B cell (primary cell): ENCODE measurements around the gene LDB3. TPM values are rescaled to one million over a fixed set of nuclear protein-coding genes. Genes with fewer than 3 reads are reported as not detected.

Source experiments
- ATAC-seq: fragments of 200-7000 bp; cut with Tn5 transposase; one replicate; pipeline ENCODE4 v1.10.0; 2021; ENCODE audit warnings: low read depth, mild to moderate bottlenecking, moderate number of reproducible peaks, moderate library complexity
- CTCF ChIA-PET: fragments of 350-600 bp; sonication (Branson Sonifier 250); formaldehyde crosslinking; loops from one replicate; lab custom pipeline; 2021; ENCODE audit warnings: antibody characterized with exemption, inconsistent platforms; lab: Charles Lee
- POLR2A ChIA-PET: fragments of 350-600 bp; sonication (Branson Sonifier 250); formaldehyde crosslinking; loops from one replicate; lab custom pipeline; 2021; ENCODE audit warnings: antibody characterized with exemption; lab: Charles Lee
- DNase-seq: peaks from one replicate; pipeline ENCODE4 v3.0.0; 2013
- H2AFZ ChIP-seq: 2 replicates; pipeline ENCODE4 v1.6.1; 2012; ENCODE audit warnings: mild to moderate bottlenecking, low read depth, low read length; ENCODE audit not compliant: insufficient read depth, poor library complexity, severe bottlenecking
- H3K27ac ChIP-seq, 2 donors: 1 replicate in 1 of 2; 2 replicates in 1 of 2; pipeline ENCODE4 v1.5.1; 2012 to 2013; ENCODE audit warnings: low read length in 2 of 2, mild to moderate bottlenecking in 2 of 2, moderate library complexity in 1 of 2
- H3K27me3 ChIP-seq, 4 experiments: fragments of 200-600 bp in 1 of 4; sonication (generic) in 1 of 4; replicated peaks in 1 of 4; 1 replicate in 2 of 4; 2 replicates in 2 of 4; pipeline versions ENCODE4 v1.6.1 to v1.7.0; 2013 to 2016; ENCODE audit warnings: low read length in 3 of 4, mild to moderate bottlenecking in 2 of 4, mixed read lengths in 1 of 4, moderate library complexity in 1 of 4; ENCODE audit not compliant: insufficient read depth in 4 of 4, control insufficient read depth in 3 of 4; ENCODE audit errors: control extremely low read depth in 1 of 4
- H3K36me3 ChIP-seq, 2 experiments: replicated peaks in 1 of 2; 1 replicate in 1 of 2; 2 replicates in 1 of 2; pipeline versions ENCODE4 v1.6.1 to v1.7.1; 2013; ENCODE audit warnings: low read length in 1 of 2; ENCODE audit not compliant: insufficient read depth in 2 of 2, control insufficient read depth in 1 of 2; ENCODE audit errors: control extremely low read depth in 1 of 2, extremely low read depth in 1 of 2
- H3K4me1 ChIP-seq, 2 donors: fragments of 200-600 bp in 1 of 2; sonication (generic) in 1 of 2; 1 replicate in 1 of 2; 2 replicates in 1 of 2; pipeline versions ENCODE4 v1.5.1 to v1.6.1; 2013 to 2017; ENCODE audit warnings: low read length in 2 of 2; ENCODE audit not compliant: control insufficient read depth in 2 of 2, insufficient read depth in 2 of 2
- H3K4me2 ChIP-seq: replicated peaks from 2 replicates; pipeline ENCODE3; 2012; ENCODE audit warnings: mild to moderate bottlenecking, low read depth, low read length; ENCODE audit not compliant: poor library complexity, severe bottlenecking
- H3K4me3 ChIP-seq, 5 experiments: fragments of 200-600 bp in 1 of 5; sonication (generic) in 1 of 5; 1 replicate in 3 of 5; 2 replicates in 2 of 5; pipeline versions ENCODE4 v1.5.1 to v1.7.0; 2011 to 2016; ENCODE audit warnings: low read length in 4 of 5, mild to moderate bottlenecking in 4 of 5, low read depth in 2 of 5, control low read depth in 1 of 5, moderate library complexity in 1 of 5; ENCODE audit not compliant: insufficient read depth in 1 of 5; ENCODE audit errors: control extremely low read depth in 1 of 5, extremely low read depth in 1 of 5
- H3K79me2 ChIP-seq: fragments of 200-600 bp; sonication (generic); one replicate; pipeline ENCODE4 v1.6.0; 2016; ENCODE audit warnings: low read length; ENCODE audit not compliant: control insufficient read depth, insufficient read depth
- H3K9ac ChIP-seq: fragments of 200-600 bp; sonication (generic); 2 replicates; pipeline ENCODE4 v1.6.1; 2017; ENCODE audit warnings: mild to moderate bottlenecking, low read length, moderate library complexity
- H3K9me3 ChIP-seq, 3 donors: one replicate each; pipeline versions ENCODE4 v1.6.1 to v1.7.1; 2013; ENCODE audit warnings: low read length in 2 of 3; ENCODE audit not compliant: control insufficient read depth in 2 of 3, insufficient read depth in 1 of 3; ENCODE audit errors: control extremely low read depth in 1 of 3
- H4K20me1 ChIP-seq: 2 replicates; pipeline ENCODE4 v1.6.0; 2012; ENCODE audit warnings: mild to moderate bottlenecking, low read length; ENCODE audit not compliant: insufficient read depth, control insufficient read depth, poor library complexity, severe bottlenecking
- H3K27ac Mint-ChIP-seq: one replicate; pipeline ENCODE4 v1.8.0; 2021; ENCODE audit warnings: mixed read lengths
- H3K27me3 Mint-ChIP-seq: one replicate; pipeline ENCODE4 v1.8.0; 2021; ENCODE audit warnings: mixed read lengths
- H3K4me1 Mint-ChIP-seq: one replicate; pipeline ENCODE4 v1.8.0; 2021; ENCODE audit warnings: mixed read lengths
- H3K4me3 Mint-ChIP-seq: one replicate; pipeline ENCODE4 v1.8.0; 2021; ENCODE audit warnings: mixed read lengths
- H3K9me3 Mint-ChIP-seq: one replicate; pipeline ENCODE4 v1.8.0; 2022; ENCODE audit warnings: mixed read lengths; ENCODE audit not compliant: insufficient read depth
- EZH2 ChIP-seq: IDR thresholded peaks from 2 replicates; pipeline ENCODE4 v1.6.1; 2012; ENCODE audit warnings: borderline replicate concordance, low read depth, mild to moderate bottlenecking, moderate library complexity, low read length; ENCODE audit not compliant: insufficient read depth, poor library complexity, severe bottlenecking
- WGBS: methylation state at CpG from one replicate; pipeline ENCODE4 v1.1.5; 2013; ENCODE audit warnings: missing lambda C conversion rate; ENCODE audit not compliant: insufficient coverage; 5-methylcytosine and 5-hydroxymethylcytosine counted together
- intact Hi-C: fragments of 100-400 bp; cut with micrococcal nuclease; formaldehyde crosslinking; loops from one replicate; pipeline ENCODE4 v1.10.0; 2022
- polyA plus RNA-seq: library from polyadenylated mRNA; depleted of rRNA; stranded (reverse); fragments of >200 nt; gene quantifications from 2 replicates; pipeline ENCODE4 v1.2.3, GENCODE V29; 2012
- total RNA-seq, 2 donors: library from RNA; stranded (reverse); fragments of 120-200 nt in 1 of 2; gene quantifications; 1 replicate in 1 of 2; 2 replicates in 1 of 2; pipeline versions ENCODE4 v1.2.3 to v1.2.4, GENCODE V29; 2013 to 2022
- TF ChIP-seq, protein P1 (sequence below): fragments of 200-600 bp; IDR thresholded peaks from one replicate; pipeline ENCODE4 v1.8.0; 2022; ENCODE audit warnings: antibody characterized with exemption, mild to moderate bottlenecking

Gene LDB3
- total and polyA plus RNA-seq, 2 donors (not counting 1 experiment from before 2014, with no cell fraction given) = 0.01 to 0.07 TPM

DNA sequence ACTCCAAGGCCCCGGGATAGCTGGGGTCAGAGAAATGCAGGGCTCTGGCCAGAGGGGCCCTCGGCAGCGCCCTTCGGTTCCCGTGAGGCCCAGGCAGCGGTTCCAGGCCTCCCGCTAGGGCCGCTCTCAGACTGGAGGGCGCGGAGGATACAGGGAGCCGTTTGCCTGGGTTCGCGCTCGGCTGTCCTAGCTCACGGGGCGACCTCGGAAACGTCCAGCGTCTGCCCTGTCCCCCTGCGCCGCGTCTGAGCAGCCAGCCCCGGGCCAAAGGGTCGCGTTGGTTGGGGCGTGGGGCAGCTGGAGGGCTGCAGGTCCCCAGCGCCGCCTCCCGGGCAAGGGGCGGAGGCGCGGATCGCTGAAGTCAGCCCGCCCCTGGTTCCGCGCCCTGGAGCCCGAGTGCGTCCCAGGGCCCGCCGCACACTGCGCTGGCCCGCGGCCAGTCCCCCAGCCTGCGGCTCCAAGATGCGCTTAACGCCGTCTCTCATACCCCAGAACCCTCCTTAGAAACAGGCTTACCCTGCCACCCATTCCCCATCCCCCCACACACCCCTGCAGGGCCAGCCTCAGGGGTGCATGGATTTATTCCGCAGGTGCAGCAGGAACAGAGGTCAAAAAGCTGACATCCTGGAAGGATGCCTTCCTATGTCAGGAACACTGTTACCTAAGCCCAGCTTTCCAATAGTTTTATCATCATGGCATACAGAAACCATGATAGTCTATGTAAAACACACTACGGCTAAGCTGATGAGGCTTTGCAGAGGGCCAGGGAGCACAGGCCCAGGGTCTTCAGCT is 36.1 kb upstream of the LDB3 start:
- no peak overlapping the region for H3K27ac ChIP-seq
- ChIA-PET CTCF (no interaction called here), POLR2A (no interaction called here)
- Mint-ChIP-seq H3K4me3 (no peak overlapping the region), H3K9me3 (no peaks in the 10 kb centered on the region), H3K27ac (no peak overlapping the region), H3K27me3 (peaks cover 60% of the 10 kb centered on the region), H3K4me1 (no peaks in the 10 kb centered on the region)
- no peaks in the 10 kb centered on the region for H3K79me2 ChIP-seq
- ATAC-seq = no peak
- no peak overlapping the region for H3K4me2 ChIP-seq
- peaks cover 0 to 35% (median 12%) of the 10 kb centered on the region in 4 experiments for H3K27me3 ChIP-seq
- no peaks in the 10 kb centered on the region for H3K36me3 ChIP-seq
- peak overlapping the region; percentile 28 for H2AFZ ChIP-seq
- H3K9ac ChIP-seq = no peak overlapping the region
- TF ChIP-seq EZH2 = no peak
- TF ChIP-seq, protein P1, sequence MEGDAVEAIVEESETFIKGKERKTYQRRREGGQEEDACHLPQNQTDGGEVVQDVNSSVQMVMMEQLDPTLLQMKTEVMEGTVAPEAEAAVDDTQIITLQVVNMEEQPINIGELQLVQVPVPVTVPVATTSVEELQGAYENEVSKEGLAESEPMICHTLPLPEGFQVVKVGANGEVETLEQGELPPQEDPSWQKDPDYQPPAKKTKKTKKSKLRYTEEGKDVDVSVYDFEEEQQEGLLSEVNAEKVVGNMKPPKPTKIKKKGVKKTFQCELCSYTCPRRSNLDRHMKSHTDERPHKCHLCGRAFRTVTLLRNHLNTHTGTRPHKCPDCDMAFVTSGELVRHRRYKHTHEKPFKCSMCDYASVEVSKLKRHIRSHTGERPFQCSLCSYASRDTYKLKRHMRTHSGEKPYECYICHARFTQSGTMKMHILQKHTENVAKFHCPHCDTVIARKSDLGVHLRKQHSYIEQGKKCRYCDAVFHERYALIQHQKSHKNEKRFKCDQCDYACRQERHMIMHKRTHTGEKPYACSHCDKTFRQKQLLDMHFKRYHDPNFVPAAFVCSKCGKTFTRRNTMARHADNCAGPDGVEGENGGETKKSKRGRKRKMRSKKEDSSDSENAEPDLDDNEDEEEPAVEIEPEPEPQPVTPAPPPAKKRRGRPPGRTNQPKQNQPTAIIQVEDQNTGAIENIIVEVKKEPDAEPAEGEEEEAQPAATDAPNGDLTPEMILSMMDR = no peak
- peaks cover 0 to 4% of the 10 kb centered on the region in 2 donors for H3K4me1 ChIP-seq
- no peaks in the 10 kb centered on the region for H3K9me3 ChIP-seq
- H4K20me1 ChIP-seq = no peaks in the 10 kb centered on the region
- intact Hi-C loops = no loop called here
- no peak overlapping the region for H3K4me3 ChIP-seq
- WGBS = 9% methylated on average over 49 of the region's 49 CpGs
- no peak for DNase-seq

DNA sequence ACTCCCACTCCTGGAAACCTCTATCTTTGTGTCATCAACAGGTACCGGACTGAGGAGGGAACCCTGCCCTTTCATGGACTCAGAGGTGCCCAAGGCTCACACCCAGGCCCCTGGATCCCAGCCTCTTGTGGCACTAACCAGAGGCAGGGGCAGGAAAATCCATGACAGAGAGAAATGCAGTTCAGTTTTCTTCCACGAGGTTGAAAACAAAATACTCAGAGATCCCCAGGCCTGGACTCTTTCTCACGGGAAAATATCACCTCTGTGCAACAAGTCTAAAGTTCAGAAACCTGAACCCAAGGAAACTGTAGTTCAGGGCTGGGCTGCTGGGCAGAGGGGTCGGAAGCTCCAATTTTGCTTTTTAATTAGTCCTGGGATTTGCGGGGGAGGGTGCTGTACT is 35.4 kb upstream of the LDB3 start:
- Histone ChIP-seq H3K27ac (no peak overlapping the region), H3K4me2 (no peak overlapping the region), H3K9me3 (no peaks in the 10 kb centered on the region), H3K9ac (no peak overlapping the region), H2AFZ (no peak overlapping the region), H3K27me3 (peaks cover 0 to 35% (median 12%) of the 10 kb centered on the region in 4 experiments), H3K4me3 (no peak overlapping the region), H3K4me1 (peaks cover 0 to 4% of the 10 kb centered on the region in 2 donors), H4K20me1 (no peaks in the 10 kb centered on the region), H3K36me3 (no peaks in the 10 kb centered on the region), H3K79me2 (no peaks in the 10 kb centered on the region)
- H3K27ac Mint-ChIP-seq = no peak overlapping the region
- 71% methylated on average over 5 of the region's 5 CpGs for WGBS
- CTCF ChIA-PET = no interaction called here
- TF ChIP-seq, protein P1 = no peak
- no peak for TF ChIP-seq EZH2
- H3K9me3 Mint-ChIP-seq = no peaks in the 10 kb centered on the region
- H3K4me3 Mint-ChIP-seq = no peak overlapping the region
- no peak for ATAC-seq
- no peak for DNase-seq
- intact Hi-C loops = no loop called here
- H3K4me1 Mint-ChIP-seq = no peaks in the 10 kb centered on the region
- POLR2A ChIA-PET = no interaction called here
- peaks cover 61% of the 10 kb centered on the region for H3K27me3 Mint-ChIP-seq
